ENCODE data around the gene PANX3.

- TF ChIP-seq POLR2AphosphoS5 (IDR thresholded peaks at IDR 0.05; ENCODE audit: low read depth, low read length) (no peak), POLR2A (IDR thresholded peaks at IDR 0.05; ENCODE audit: low read depth, low read length) (no peak), TAF1 (IDR thresholded peaks at IDR 0.05; ENCODE audit: borderline replicate concordance, low read depth, low read length) (no peak)
These were observed 41.5 kb upstream of the PANX3 start, which contains the start of gene OR8A1 for GRCh38 chr11:124569697-124570096.
